ENCODE measurements around the gene C6orf132. TPM values are rescaled to one million over a fixed set of nuclear protein-coding genes. Genes with fewer than 3 reads are reported as not detected.

The C6orf132 gene
- total RNA-seq, 1 experiment from 2014 or later, result 48.4 TPM

DNA sequence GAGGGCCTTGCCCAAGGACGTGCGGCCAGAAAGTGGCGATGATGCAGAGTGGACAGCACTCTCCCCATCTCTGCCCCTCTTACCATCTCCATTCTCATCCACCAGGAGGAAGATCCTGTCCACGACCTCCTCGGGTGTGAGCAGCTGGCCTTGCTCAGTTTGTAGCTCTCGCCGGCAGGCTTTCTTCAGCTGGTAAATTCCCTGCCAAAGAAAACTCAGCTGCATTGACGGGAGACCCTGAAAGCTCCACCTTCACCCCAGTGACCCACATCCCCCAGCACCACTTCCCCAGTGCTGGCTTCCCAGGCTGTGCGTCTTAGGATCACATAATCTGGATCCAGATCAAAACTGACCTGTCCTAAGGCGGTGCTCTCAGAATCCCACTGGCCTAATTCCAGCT, 43.2 kb upstream of the C6orf132 start:
- Histone ChIP-seq H3K9me3 (ENCODE audit: control insufficient read depth, low read depth, low read length) (no peaks in the 10 kb centered on the region), H2BK5ac (ENCODE audit: insufficient read length, low read length) (no peak overlapping the region), H3K23me2 (ENCODE audit: insufficient read length, low read depth, low read length, poor library complexity, severe bottlenecking) (no peaks in the 10 kb centered on the region), H2BK12ac (ENCODE audit: insufficient read length, low read depth, low read length) (no peak overlapping the region), H3K56ac (ENCODE audit: insufficient read length, low read depth, low read length) (no peak overlapping the region), H2BK20ac (ENCODE audit: low read depth, low read length, poor library complexity, severe bottlenecking) (no peak overlapping the region), H2AK5ac (ENCODE audit: insufficient read length, low read length) (no peak overlapping the region), H3K9ac (ENCODE audit: extremely low read depth, insufficient read length, low read length) (no peak overlapping the region), H2BK15ac (ENCODE audit: low read depth, low read length) (no peak overlapping the region), H3K4me1 (ENCODE audit: insufficient read depth, low read length) (peaks cover 6% of the 10 kb centered on the region; the same call in 1 of the 2 replicates), H3T11ph (ENCODE audit: low read length) (no peak overlapping the region), H3K27me3 (ENCODE audit: insufficient read depth, low read length) (no peaks in the 10 kb centered on the region; the same call in 1 of the 2 replicates), H4K91ac (ENCODE audit: insufficient read length, low read depth, low read length) (no peak overlapping the region), H3K27ac (ENCODE audit: insufficient read length, low read depth, low read length) (no peak overlapping the region), H3K14ac (ENCODE audit: insufficient read depth, low read length) (no peak overlapping the region; the same call in 1 of the 2 replicates), H3K18ac (ENCODE audit: insufficient read length, low read depth, low read length) (no peak overlapping the region), H3K79me1 (ENCODE audit: insufficient read depth, low read depth, low read length, poor library complexity, severe bottlenecking) (no peaks in the 10 kb centered on the region), H2AFZ (ENCODE audit: low read length) (no peak overlapping the region), H3K23ac (ENCODE audit: insufficient read length, low read depth, low read length) (no peak overlapping the region), H3K4me2 (ENCODE audit: insufficient read depth, insufficient read length, low read length) (no peak overlapping the region), H4K20me1 (ENCODE audit: control insufficient read depth, insufficient read depth, insufficient read length) (no peaks in the 10 kb centered on the region), H4K5ac (ENCODE audit: insufficient read length, low read depth, low read length) (no peak overlapping the region), H3K4ac (ENCODE audit: low read depth, low read length) (no peak overlapping the region), H2BK120ac (ENCODE audit: low read depth, low read length, poor library complexity, severe bottlenecking) (no peak overlapping the region), H3K79me2 (ENCODE audit: insufficient read depth, low read length) (no peaks in the 10 kb centered on the region), H4K8ac (replicated peaks; ENCODE audit: insufficient read length, low read depth, low read length) (no peak overlapping the region)
- DNase-seq, result no peak
- no CpG with 5 or more reads among the region's 10 CpGs for WGBS (ENCODE audit: extremely low coverage, insufficient read length, low lambda C conversion rate)
- Mint-ChIP-seq H3K27ac (no peak overlapping the region), H3K9me3 (no peaks in the 10 kb centered on the region), H3K27me3 (ENCODE audit: low read depth) (peaks cover 2% of the 10 kb centered on the region; the same call in 1 of the 2 replicates), H3K36me3 (ENCODE audit: insufficient read depth in 1 of 3, low read depth in 3 of 3) (peaks cover 3 to 9% (median 4%) of the 10 kb centered on the region in 3 experiments; a peak in 5 of 7 replicates), H3K4me1 (peaks cover 31 to 48% of the 10 kb centered on the region in 2 experiments), H3K4me3 (no peak overlapping the region)
- TF ChIP-seq, protein P1, sequence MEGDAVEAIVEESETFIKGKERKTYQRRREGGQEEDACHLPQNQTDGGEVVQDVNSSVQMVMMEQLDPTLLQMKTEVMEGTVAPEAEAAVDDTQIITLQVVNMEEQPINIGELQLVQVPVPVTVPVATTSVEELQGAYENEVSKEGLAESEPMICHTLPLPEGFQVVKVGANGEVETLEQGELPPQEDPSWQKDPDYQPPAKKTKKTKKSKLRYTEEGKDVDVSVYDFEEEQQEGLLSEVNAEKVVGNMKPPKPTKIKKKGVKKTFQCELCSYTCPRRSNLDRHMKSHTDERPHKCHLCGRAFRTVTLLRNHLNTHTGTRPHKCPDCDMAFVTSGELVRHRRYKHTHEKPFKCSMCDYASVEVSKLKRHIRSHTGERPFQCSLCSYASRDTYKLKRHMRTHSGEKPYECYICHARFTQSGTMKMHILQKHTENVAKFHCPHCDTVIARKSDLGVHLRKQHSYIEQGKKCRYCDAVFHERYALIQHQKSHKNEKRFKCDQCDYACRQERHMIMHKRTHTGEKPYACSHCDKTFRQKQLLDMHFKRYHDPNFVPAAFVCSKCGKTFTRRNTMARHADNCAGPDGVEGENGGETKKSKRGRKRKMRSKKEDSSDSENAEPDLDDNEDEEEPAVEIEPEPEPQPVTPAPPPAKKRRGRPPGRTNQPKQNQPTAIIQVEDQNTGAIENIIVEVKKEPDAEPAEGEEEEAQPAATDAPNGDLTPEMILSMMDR (conservative IDR thresholded peaks at IDR 0.05), result no peak
